ENCODE measurements around the gene BCAP29.
A peak's percentile ranks its signal among the peaks of the same experiment; 100 is the strongest.

BCAP29 gene

DNA sequence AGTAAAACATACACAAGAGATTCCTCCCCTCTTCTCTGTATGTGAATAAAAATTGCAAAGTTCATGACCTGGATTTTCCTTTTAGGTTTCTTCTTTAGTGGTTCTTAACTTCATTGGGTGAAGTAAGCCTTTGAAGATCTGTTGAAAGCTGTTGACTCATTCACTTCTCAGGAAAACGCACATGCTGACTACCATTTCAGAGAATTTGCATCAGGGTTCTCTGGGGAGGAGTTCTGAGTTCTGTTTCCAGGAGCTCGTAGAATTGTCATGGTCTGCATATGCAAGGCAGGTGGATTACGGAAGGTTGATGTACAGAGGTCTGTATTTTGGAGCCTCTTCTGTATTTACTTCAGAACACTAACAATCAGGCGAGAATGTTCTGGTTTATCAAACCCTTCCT lies 79.6 kb downstream of the BCAP29 start:
- intact Hi-C loops (cut with DNase I) = no loop called here
- DNase-seq = no peak

DNA sequence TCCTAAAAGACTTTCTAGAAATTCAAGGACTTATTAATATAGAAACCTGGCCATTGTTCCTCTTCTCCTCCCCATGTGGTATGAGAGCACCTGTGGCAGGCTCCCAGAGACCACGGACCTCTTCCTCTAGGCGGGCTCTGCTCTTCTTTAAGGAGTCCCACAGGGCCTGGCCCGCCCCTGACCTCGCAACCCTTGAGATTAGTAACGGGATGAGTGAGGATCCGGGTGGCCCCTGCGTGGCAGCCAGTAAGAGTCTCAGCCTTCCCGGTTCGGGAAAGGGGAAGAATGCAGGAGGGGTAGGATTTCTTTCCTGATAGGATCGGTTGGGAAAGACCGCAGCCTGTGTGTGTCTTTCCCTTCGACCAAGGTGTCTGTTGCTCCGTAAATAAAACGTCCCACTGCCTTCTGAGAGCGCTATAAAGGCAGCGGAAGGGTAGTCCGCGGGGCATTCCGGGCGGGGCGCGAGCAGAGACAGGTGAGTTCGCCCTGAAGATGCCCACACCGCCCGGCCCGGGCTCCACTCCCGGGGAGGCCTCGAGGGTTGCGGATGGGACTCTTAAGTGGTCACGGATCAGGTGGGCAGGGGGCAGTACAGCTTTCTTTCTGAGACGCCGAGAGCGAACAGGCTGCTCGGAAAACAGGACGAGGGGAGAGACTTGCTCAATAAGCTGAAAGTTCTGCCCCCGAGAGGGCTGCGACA lies 80.5 kb downstream of the BCAP29 start, which contains the start of gene SLC26A4:
Gene SLC26A4 (plus strand): TSS at position 448 of the 700 bp plus-strand sequence. CDS start 814 bp downstream, outside the sequence.
- intact Hi-C loops (cut with DNase I) = no loop called here
- DNase-seq = peak in 6 of 42 donors; percentile 2 to 29 (median 8)

DNA sequence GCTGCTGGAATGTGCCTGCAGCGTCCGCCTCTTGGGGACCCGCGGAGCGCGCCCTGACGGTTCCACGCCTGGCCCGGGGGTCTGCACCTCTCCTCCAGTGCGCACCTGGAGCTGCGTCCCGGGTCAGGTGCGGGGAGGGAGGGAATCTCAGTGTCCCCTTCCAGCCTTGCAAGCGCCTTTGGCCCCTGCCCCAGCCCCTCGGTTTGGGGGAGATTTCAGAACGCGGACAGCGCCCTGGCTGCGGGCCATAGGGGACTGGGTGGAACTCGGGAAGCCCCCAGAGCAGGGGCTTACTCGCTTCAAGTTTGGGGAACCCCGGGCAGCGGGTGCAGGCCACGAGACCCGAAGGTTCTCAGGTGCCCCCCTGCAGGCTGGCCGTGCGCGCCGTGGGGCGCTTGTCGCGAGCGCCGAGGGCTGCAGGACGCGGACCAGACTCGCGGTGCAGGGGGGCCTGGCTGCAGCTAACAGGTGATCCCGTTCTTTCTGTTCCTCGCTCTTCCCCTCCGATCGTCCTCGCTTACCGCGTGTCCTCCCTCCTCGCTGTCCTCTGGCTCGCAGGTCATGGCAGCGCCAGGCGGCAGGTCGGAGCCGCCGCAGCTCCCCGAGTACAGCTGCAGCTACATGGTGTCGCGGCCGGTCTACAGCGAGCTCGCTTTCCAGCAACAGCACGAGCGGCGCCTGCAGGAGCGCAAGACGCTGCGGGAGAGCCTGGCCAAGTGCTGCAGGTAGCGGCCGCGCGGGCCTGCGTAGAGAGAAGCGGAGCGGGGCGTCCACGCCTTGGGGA lies 81.2 kb downstream of the BCAP29 start:
- intact Hi-C loops (cut with DNase I) = no loop called here
- peak in 39 of 42 donors; percentile 11 to 76 (median 44) for DNase-seq

DNA sequence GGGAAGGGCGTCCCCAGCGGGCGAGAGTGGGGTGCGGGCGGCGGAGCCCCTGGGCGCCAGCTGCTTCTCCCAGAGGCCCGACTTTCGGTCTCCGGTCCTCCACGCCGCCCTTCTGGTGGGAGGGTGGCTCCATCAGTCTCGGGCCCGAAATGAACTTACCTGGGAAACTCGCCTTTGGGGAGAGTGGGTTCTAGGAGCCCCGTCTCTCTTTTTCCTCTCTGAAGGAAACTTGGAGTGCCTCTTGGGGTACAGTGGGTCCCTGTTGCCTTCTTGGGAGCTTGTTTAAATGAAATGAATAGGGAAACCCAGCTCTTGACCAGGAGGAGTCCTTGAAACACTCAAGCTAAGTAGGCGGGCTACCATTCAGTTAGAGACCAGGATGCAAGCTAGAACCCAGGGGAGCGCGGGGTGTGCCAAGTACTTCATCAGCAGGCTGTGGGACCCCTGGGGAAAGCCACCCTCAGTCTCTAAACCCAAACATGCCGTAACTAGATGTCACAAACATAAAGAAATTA lies 81.9 kb downstream of the BCAP29 start:
- DNase-seq = no peak
- intact Hi-C loops (cut with DNase I) = no loop called here

DNA sequence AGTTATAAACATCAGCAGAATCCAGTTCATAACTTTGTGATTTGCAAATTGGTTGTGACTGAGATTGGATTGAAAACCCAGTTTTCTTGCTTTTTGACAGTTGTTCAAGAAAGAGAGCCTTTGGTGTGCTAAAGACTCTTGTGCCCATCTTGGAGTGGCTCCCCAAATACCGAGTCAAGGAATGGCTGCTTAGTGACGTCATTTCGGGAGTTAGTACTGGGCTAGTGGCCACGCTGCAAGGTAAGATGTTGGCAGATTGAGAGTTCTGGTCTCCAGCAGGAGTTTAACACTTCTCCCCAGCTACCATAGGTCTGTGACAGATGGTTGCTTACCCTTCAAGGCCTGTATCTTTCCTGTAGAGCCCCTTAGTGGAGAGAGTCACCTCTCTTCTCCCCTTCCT lies 83.2 kb downstream of the BCAP29 start:
- DNase-seq = no peak
- intact Hi-C loops (cut with DNase I) = no loop called here

DNA sequence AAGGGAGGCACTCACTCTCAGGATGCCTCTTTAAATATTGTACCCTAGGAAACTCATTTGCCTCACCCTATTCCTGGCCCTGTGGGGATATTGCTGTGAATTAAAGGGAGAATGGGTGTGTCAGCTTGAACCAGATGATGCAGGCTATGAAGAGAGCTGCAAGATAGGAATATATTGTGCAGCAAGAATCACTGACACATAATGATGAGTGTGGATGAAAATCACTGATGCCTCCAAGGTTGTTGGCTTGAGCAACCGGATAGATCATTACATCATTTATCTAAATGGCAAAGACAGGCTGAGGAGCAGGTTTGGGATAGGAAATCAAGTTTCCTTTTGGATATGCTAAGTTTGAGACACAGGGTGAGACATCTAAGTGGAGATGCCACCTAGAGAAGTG lies 86.7 kb downstream of the BCAP29 start:
- intact Hi-C loops (cut with DNase I) = no loop called here
- DNase-seq = no peak

DNA sequence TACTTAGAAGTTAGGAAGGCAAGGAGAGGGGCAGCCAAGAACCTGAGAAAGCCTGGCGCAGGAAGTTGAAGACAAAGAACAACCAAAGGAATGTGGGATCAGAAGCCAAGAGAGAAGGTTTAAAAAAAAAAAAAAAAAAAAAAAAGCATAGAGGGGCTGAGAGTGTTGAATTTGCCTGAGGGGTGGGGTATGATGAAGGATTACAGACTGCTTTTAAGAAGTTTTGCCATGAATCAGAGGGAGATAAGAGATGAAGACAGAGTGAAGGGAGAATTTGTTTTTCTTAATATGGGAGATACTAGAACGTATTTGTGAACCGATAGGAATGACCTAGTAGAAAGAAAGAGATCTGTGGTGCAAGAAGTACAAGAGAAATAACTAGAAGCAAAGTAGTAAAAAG lies 87.3 kb downstream of the BCAP29 start:
- DNase-seq = no peak
- intact Hi-C loops (cut with DNase I) = no loop called here

DNA sequence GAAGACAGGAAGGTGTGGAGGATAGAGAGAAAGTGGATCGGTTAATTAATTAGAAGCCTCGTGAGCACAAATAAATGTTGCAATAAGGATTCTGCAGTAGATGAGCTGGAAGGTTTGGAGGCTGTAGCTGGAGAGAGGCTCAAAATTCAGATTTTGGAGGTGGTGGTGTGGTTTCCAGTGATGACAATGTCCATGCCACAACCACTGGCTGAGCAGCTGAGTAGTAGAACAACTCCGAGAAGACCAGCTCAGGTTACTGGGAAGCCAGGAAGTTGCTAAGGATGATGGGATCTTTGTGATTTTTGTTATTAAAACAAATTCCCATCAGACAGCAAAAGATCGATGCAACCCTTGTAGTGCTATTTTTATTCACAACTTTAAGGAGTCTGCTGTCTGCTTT lies 88.2 kb downstream of the BCAP29 start:
- intact Hi-C loops (cut with DNase I) = no loop called here
- DNase-seq = no peak

Data from head of caudate nucleus (tissue), 42 donors.